NCI-H510A (cell line): ENCODE data around the gene ST6GALNAC3.
"Not testable (repeated sequence)": the region's sequence is repeated elsewhere in the genome, so short reads cannot be mapped to it uniquely, and the experiment has no call there.

Experiments
- DNase-seq: peaks from one replicate; lab custom pipeline; 2025; lab: John Stamatoyannopoulos, UW

The ST6GALNAC3 gene

GRCh38 chr1:76635784-76636183 lies 561.2 kb downstream of the ST6GALNAC3 start:
- DNase-seq = no peak

DNA sequence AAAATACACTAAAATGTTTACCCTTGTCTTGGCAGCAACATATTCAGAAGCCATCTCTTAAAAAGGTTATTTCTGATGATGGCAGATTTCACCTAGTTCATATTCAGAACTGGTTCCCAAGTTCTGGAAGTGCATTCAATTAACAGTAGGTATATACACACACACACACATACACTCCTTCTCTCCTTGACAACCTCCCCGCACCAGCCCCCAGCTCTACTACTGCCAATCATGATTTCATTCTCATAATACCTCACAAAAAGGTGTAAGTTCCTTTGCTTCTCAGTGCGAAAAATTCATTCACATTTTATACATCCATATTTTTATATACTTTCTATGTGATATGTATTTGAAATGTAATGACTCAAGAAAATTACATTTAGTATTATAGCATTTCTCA lies 564.6 kb downstream of the ST6GALNAC3 start:
- no peak for DNase-seq

GRCh38 chr1:76640092-76640491 lies 565.5 kb downstream of the ST6GALNAC3 start:
- no peak for DNase-seq

- no peak for DNase-seq
Observed at GRCh38 chr1:76640723-76641122, 566.2 kb downstream of the ST6GALNAC3 start.

- no peak for DNase-seq
Observed at GRCh38 chr1:76644139-76644538, 569.6 kb downstream of the ST6GALNAC3 start.

- DNase-seq = not testable (repeated sequence)
Observed at GRCh38 chr1:76652860-76653259, 578.3 kb downstream of the ST6GALNAC3 start.

DNA sequence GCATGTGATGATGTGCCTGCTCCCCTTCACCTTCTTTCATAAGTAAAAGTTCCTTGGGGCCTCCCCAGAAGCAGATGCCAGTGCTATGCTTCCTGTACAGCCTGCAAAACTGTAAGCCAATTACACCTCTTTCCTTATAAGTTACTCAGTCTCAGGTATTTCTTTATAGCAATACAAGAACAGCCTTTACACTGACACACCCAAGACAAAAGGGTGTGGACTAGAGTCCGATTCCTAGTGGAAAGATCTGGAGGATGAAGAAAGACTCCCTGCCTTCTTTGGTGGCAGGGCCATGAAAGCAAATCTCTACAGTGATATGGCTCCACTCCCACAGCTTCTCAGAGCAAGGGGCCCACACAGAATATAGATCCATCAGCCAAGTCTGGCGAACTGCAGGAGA lies 583.1 kb downstream of the ST6GALNAC3 start:
- no peak for DNase-seq

DNA sequence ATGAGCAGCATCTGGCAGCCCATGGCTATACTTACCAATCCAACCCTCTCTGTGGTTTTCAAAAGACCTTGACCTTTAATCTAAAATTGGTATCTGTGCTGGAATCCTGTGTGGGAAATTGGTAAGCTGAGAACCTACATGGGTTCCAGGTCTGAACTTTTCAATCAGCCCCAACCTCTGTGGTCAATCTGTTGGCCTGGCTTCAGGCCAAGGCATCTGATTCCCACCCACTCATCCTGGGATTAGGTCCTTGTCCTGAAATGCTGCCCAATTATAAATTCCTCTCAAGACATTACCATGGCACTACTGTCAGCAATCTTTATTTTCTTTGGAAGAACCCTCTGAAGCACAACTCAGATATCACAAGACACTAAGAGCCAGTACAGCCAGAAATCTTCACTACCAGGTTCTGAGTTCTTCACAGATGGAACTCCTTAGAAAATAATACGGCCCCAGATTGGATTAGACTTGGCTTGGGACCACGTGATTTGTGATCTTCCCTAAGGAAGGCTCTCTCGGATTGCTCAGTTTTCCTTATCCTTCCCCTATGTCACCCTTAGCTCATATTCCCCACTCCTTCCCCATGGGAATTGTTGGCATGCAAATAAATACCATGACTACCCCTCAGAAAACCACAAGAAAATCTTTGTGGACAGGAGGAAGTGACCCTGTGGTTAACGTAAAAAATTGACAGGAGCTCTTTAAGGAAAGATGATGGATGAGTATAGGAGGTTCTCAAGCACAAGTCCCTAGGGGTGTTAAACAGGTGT lies 584.8 kb downstream of the ST6GALNAC3 start:
- DNase-seq = no peak

DNA sequence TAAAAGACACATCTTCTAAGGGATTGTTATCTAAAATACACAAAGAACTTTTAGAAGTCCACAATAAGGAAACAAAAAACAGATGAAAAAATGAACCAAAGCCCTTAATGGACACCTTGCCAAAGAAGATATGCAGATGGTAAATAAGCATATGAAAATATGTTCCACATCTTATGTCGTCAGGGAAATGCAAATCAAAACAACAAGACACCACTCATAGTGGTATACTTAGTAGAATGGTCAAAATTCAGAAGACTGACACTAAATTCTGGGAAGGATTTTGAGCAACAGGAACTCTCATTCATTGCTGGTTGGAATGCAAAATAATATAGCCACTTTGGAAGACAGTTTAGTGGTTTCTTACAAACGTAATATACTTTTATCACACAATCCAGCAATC lies 587.0 kb downstream of the ST6GALNAC3 start:
- no peak for DNase-seq

- no peak for DNase-seq
Observed at GRCh38 chr1:76666499-76666898, 592.0 kb downstream of the ST6GALNAC3 start.

DNA sequence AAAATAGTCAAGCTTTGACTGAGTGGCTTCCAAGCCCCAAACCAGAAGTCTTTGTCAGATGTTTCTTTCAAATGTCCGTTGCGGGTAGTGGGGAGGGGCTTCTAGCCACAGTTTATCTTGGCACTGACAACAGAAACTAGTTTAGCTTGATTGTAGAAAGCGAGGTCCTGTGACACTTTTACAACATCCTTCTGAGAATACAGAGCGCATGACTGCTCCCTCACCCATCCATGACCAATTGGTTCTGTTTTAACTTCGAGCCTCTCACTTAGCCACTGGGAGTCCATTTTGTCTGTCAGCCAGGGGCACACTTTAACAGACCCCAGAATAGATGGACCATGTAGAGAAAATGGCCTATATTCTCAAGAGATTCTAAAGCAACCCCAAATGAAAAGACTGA lies 593.5 kb downstream of the ST6GALNAC3 start:
- peak; percentile 38 for DNase-seq

- no peak for DNase-seq
Observed at GRCh38 chr1:76669131-76669530, 594.6 kb downstream of the ST6GALNAC3 start.

GRCh38 chr1:76669624-76670315 lies 595.2 kb downstream of the ST6GALNAC3 start:
- no peak for DNase-seq

- no peak for DNase-seq
Observed at GRCh38 chr1:76674689-76675210, 600.2 kb downstream of the ST6GALNAC3 start.

- no peak for DNase-seq
Observed at GRCh38 chr1:76677416-76678405, 603.2 kb downstream of the ST6GALNAC3 start.

- DNase-seq = no peak
Observed at GRCh38 chr1:76679534-76680152, 605.1 kb downstream of the ST6GALNAC3 start.

- no peak for DNase-seq
Observed at GRCh38 chr1:76680651-76681050, 606.1 kb downstream of the ST6GALNAC3 start.

GRCh38 chr1:76682138-76682537 lies 607.6 kb downstream of the ST6GALNAC3 start:
- DNase-seq = no peak
